GM19193 (cell line): ENCODE measurements around the gene IL17C.
A peak's percentile ranks its signal among the peaks of the same experiment; 100 is the strongest.

Experiments used
- POLR2A ChIP-seq: IDR thresholded peaks from 4 replicates; pipeline ENCODE4 v1.6.1; 2011; ENCODE audit not compliant: insufficient read depth, insufficient read length; ENCODE audit errors: extremely low read depth

Gene IL17C

GRCh38 chr16:88667461-88667860, 29.1 kb downstream of the IL17C start:
- TF ChIP-seq POLR2A = no peak

GRCh38 chr16:88669980-88670379, 31.6 kb downstream of the IL17C start:
- no peak for TF ChIP-seq POLR2A

GRCh38 chr16:88671806-88672205, 33.4 kb downstream of the IL17C start:
- no peak for TF ChIP-seq POLR2A

GRCh38 chr16:88672776-88673175, 34.4 kb downstream of the IL17C start:
- no peak for TF ChIP-seq POLR2A

- TF ChIP-seq POLR2A = no peak
Observed at GRCh38 chr16:88673716-88674379, 35.5 kb downstream of the IL17C start.

GRCh38 chr16:88676502-88677242, 38.3 kb downstream of the IL17C start:
- TF ChIP-seq POLR2A = no peak

GRCh38 chr16:88677721-88678120, 39.3 kb downstream of the IL17C start:
- no peak for TF ChIP-seq POLR2A

GRCh38 chr16:88678224-88678979, 40.0 kb downstream of the IL17C start:
- no peak for TF ChIP-seq POLR2A

- no peak for TF ChIP-seq POLR2A
Observed at GRCh38 chr16:88680554-88681083, 42.2 kb downstream of the IL17C start.

- no peak for TF ChIP-seq POLR2A
Observed at GRCh38 chr16:88681084-88681680, 42.8 kb downstream of the IL17C start.

GRCh38 chr16:88681709-88682451, 43.5 kb downstream of the IL17C start:
- TF ChIP-seq POLR2A = peak; percentile 65

- TF ChIP-seq POLR2A = no peak
Observed at GRCh38 chr16:88684569-88685155, 46.3 kb downstream of the IL17C start.

GRCh38 chr16:88685156-88686061, 47.0 kb downstream of the IL17C start:
- TF ChIP-seq POLR2A = no peak

- TF ChIP-seq POLR2A = no peak
Observed at GRCh38 chr16:88686062-88686438, 47.7 kb downstream of the IL17C start.
